NCI-H2196 (cell line): ENCODE results near the gene PNMA6A.
"Not testable (repeated sequence)": the region's sequence is repeated elsewhere in the genome, so short reads cannot be mapped to it uniquely, and the experiment has no call there.

Experiments used
- DNase-seq: peaks from one replicate; lab custom pipeline; 2025; ENCODE audit not compliant: unreplicated experiment; lab: John Stamatoyannopoulos, UW

The PNMA6A gene

GRCh38 chrX:153074935-153075334 lies 2.7 kb downstream of the PNMA6A start:
- DNase-seq: no peak

GRCh38 chrX:153075366-153075765 lies 3.1 kb downstream of the PNMA6A start:
- no peak for DNase-seq

GRCh38 chrX:153077437-153078135 lies 5.3 kb downstream of the PNMA6A start:
- not testable (repeated sequence) for DNase-seq

- DNase-seq: peak; percentile 58
Observed at GRCh38 chrX:153083238-153083923, 11.1 kb downstream of the PNMA6A start.

GRCh38 chrX:153102418-153102817 lies 30.2 kb downstream of the PNMA6A start:
- no peak for DNase-seq

GRCh38 chrX:153104959-153105358 lies 32.7 kb downstream of the PNMA6A start:
- not testable (repeated sequence) for DNase-seq

- not testable (repeated sequence) for DNase-seq
Observed at GRCh38 chrX:153106092-153106801, 34.0 kb downstream of the PNMA6A start.

- DNase-seq: not testable (repeated sequence)
Observed at GRCh38 chrX:153110735-153111134, 38.5 kb downstream of the PNMA6A start.

- not testable (repeated sequence) for DNase-seq
Observed at GRCh38 chrX:153113851-153114250, 41.6 kb downstream of the PNMA6A start.

- DNase-seq: not testable (repeated sequence)
Observed at GRCh38 chrX:153117754-153118153, 45.5 kb downstream of the PNMA6A start.

- not testable (repeated sequence) for DNase-seq
Observed at GRCh38 chrX:153120230-153120629, 48.0 kb downstream of the PNMA6A start.

- DNase-seq: not testable (repeated sequence)
Observed at GRCh38 chrX:153123468-153123867, 51.2 kb downstream of the PNMA6A start.
